Measurements from ENCODE around the gene ZNRF4. TPM values are rescaled to one million over a fixed set of nuclear protein-coding genes. Genes with fewer than 3 reads are reported as not detected.
"Not testable (repeated sequence)": the region's sequence is repeated elsewhere in the genome, so short reads cannot be mapped to it uniquely, and the experiment has no call there.

ZNRF4 gene
- polyA plus RNA-seq = not detected

DNA sequence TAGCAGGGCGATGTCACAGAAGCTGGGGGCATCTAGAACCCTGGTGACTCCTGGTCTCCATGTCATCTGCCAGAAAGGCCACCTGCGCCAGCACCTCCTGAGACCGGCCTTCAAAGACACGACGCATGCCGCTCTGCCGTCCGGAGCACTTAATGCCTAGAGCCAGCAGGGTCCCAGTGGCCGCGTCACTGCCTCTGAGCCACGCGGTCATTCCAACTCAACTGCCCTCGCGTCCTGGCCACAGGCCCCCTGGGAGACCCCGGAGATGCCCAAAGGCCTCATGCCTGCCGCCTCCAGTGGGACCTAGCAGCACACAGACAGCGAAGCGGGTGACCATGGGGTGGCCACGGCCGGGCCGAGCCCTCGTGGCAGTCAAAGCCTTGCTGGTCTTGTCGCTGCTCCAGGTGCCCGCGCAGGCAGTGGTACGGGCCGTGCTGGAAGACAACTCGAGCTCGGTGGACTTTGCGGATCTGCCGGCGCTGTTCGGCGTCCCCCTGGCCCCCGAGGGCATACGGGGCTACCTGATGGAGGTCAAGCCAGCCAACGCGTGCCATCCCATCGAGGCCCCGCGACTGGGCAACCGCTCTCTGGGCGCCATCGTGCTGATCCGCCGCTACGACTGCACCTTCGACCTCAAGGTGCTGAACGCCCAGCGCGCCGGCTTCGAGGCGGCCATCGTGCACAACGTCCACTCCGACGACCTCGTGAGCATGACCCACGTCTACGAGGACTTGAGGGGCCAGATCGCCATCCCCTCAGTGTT lies at the start of gene ZNRF4:
TSS of gene ZNRF4 (plus strand) at position 51 of the 763 bp plus-strand sequence. CDS start at position 126, 75 bp downstream.
- Mint-ChIP-seq H3K27me3 (ENCODE audit: low read depth in 3 of 3) (peaks cover 0 to 6% (median 4%) of the 10 kb centered on the region in 3 donors), H3K36me3 (no peaks in the 10 kb centered on the region), H3K4me3 (no peak within 1 kb of the TSS), H3K9me3 (no peaks in the 10 kb centered on the region), H3K4me1 (no peaks in the 10 kb centered on the region), H3K27ac (no peak within 1 kb of the TSS)
- no peak for DNase-seq

DNA sequence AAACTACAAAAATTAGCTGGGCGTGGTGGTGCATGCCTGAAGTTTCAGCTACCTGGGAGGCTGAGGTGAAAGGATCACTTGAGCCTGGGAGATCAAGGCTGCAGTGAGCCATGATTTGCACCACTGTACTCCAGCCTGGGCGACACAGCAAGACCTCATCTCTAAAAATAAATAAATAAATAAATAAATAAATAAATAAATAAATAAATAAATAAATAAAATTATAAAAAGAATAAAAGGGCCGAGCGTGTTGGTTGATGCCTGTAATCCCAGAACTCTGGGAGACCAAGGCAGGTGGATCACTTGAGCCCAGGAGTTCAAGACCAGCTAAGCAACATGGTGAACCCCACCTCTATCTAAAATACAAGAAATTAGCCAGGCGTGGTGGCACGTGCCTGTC lies 49.0 kb upstream of the ZNRF4 start:
- H3K4me1 Mint-ChIP-seq; H3K4me3 Mint-ChIP-seq; H3K27ac Mint-ChIP-seq; H3K36me3 Mint-ChIP-seq; DNase-seq; H3K9me3 Mint-ChIP-seq; H3K27me3 Mint-ChIP-seq (ENCODE audit: low read depth in 3 of 3): not testable (repeated sequence)

GRCh38 chr19:5406816-5407215 lies 48.4 kb upstream of the ZNRF4 start:
- no peak overlapping the region for H3K27ac Mint-ChIP-seq
- H3K27me3 Mint-ChIP-seq (ENCODE audit: low read depth in 3 of 3) = peaks cover 2 to 6% (median 6%) of the 10 kb centered on the region in 3 donors
- H3K9me3 Mint-ChIP-seq = peaks cover 0 to 7% (median 0%) of the 10 kb centered on the region in 6 donors
- H3K4me1 Mint-ChIP-seq = no peaks in the 10 kb centered on the region
- no peaks in the 10 kb centered on the region for H3K36me3 Mint-ChIP-seq
- DNase-seq = no peak
- H3K4me3 Mint-ChIP-seq = no peak overlapping the region

- no peak for DNase-seq
- Mint-ChIP-seq H3K9me3 (peaks cover 0 to 7% (median 0%) of the 10 kb centered on the region in 6 donors), H3K4me1 (no peaks in the 10 kb centered on the region), H3K27ac (no peak overlapping the region), H3K36me3 (no peaks in the 10 kb centered on the region), H3K4me3 (no peak overlapping the region), H3K27me3 (ENCODE audit: low read depth in 3 of 3) (peaks cover 2 to 6% (median 3%) of the 10 kb centered on the region in 3 donors)
Observed at GRCh38 chr19:5407356-5407755, 47.9 kb upstream of the ZNRF4 start.

DNA sequence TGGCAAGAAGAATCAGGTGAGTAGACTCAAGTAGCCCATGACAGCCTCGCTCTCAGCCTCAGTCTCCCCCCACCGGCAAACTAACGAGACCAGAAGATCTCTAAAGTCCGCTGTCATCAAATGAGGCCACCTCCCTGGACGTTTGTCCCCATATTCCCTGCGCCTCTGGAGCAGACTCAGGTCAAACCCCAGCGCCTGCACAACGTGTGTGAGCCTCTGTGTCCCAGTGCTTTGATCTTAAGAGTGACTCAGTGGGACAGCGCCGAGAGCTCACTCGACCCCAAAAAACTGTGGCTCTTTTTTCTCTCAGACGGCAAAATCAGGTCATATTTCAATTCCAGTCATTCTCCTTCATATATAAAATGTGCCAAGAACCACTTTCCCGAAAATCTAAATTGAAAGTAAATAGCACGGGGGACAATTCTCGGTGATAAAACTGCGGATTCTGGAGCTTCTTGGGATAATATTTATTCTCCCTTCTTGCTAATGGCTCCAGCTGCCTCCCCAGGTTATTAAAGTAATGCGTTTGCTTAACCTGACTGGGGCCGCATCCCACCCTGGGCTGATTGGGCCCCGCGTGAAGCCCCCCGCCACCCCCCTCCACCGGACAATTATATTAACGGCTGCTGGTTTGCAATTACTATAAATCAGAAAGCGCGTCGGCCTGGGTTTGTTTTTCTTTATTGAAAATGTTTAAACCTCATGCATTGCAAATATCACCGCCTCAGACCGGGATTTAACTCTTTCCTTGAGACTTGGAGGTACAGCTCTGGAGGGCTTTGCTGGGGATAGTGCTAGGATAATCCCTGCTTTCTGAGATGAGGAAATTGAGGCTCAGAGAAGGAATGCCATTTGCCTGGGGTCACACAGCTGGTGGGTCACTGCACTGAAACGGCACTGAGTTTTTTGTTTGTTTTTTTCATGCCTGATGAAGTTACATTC lies 37.5 kb upstream of the ZNRF4 start:
- no peaks in the 10 kb centered on the region for H3K4me1 Mint-ChIP-seq
- no peaks in the 10 kb centered on the region for H3K9me3 Mint-ChIP-seq
- DNase-seq = no peak
- no peak overlapping the region for H3K4me3 Mint-ChIP-seq
- peaks cover 3 to 13% (median 5%) of the 10 kb centered on the region in 3 donors for H3K27me3 Mint-ChIP-seq (ENCODE audit: low read depth in 3 of 3)
- H3K36me3 Mint-ChIP-seq = no peaks in the 10 kb centered on the region
- no peak overlapping the region for H3K27ac Mint-ChIP-seq

GRCh38 chr19:5418677-5419076 lies 36.5 kb upstream of the ZNRF4 start:
- Mint-ChIP-seq H3K27ac (no peak overlapping the region), H3K4me1 (no peaks in the 10 kb centered on the region), H3K36me3 (no peaks in the 10 kb centered on the region), H3K4me3 (no peak overlapping the region), H3K9me3 (no peaks in the 10 kb centered on the region), H3K27me3 (ENCODE audit: low read depth in 3 of 3) (peaks cover 3 to 13% (median 5%) of the 10 kb centered on the region in 3 donors)
- DNase-seq = no peak

- no peak overlapping the region for H3K27ac Mint-ChIP-seq
- no peak overlapping the region for H3K4me3 Mint-ChIP-seq
- peaks cover 8 to 23% (median 9%) of the 10 kb centered on the region in 3 donors for H3K27me3 Mint-ChIP-seq (ENCODE audit: low read depth in 3 of 3)
- no peaks in the 10 kb centered on the region for H3K36me3 Mint-ChIP-seq
- no peak for DNase-seq
- no peaks in the 10 kb centered on the region for H3K9me3 Mint-ChIP-seq
- no peaks in the 10 kb centered on the region for H3K4me1 Mint-ChIP-seq
Observed at GRCh38 chr19:5420953-5421352, 34.3 kb upstream of the ZNRF4 start.

DNA sequence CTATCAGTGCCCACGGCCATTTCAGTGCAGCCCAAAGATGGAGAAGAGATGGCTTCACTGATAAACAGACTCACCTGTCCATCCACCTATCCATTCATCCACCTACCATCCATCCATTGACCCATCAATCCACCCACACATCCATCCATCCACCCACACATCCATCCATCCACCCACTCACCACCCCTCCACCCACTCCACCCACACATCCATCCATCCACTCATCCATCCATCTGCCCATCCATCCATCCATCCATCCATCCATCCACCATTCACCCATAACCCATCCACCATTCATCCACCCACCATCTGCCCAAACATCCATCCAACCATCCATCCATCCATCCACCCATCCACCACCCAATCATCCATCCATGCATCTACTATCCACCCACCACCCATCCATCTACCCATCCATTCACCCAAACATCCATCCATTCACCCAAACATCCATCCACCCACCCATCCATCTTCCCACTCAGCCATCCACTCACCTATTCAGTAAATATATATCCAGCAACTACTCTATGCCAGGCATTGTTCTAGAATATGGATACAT lies 31.6 kb upstream of the ZNRF4 start:
- peaks cover 4 to 15% (median 10%) of the 10 kb centered on the region in 3 donors for H3K27me3 Mint-ChIP-seq (ENCODE audit: low read depth in 3 of 3)
- no peaks in the 10 kb centered on the region for H3K4me1 Mint-ChIP-seq
- no peaks in the 10 kb centered on the region for H3K9me3 Mint-ChIP-seq
- no peak overlapping the region for H3K4me3 Mint-ChIP-seq
- H3K27ac Mint-ChIP-seq = no peak overlapping the region
- no peaks in the 10 kb centered on the region for H3K36me3 Mint-ChIP-seq
- DNase-seq = no peak

- H3K27ac Mint-ChIP-seq = no peak overlapping the region
- peaks cover 4 to 12% (median 9%) of the 10 kb centered on the region in 3 donors for H3K27me3 Mint-ChIP-seq (ENCODE audit: low read depth in 3 of 3)
- no peaks in the 10 kb centered on the region for H3K9me3 Mint-ChIP-seq
- no peaks in the 10 kb centered on the region for H3K36me3 Mint-ChIP-seq
- no peaks in the 10 kb centered on the region for H3K4me1 Mint-ChIP-seq
- H3K4me3 Mint-ChIP-seq = no peak overlapping the region
- no peak for DNase-seq
Observed at GRCh38 chr19:5424192-5424973, 30.8 kb upstream of the ZNRF4 start.

- no peaks in the 10 kb centered on the region for H3K9me3 Mint-ChIP-seq
- DNase-seq = no peak
- no peaks in the 10 kb centered on the region for H3K4me1 Mint-ChIP-seq
- H3K27ac Mint-ChIP-seq = no peak overlapping the region
- no peaks in the 10 kb centered on the region for H3K36me3 Mint-ChIP-seq
- peaks cover 2 to 12% (median 9%) of the 10 kb centered on the region in 3 donors for H3K27me3 Mint-ChIP-seq (ENCODE audit: low read depth in 3 of 3)
- no peak overlapping the region for H3K4me3 Mint-ChIP-seq
Observed at GRCh38 chr19:5425260-5425659, 30.0 kb upstream of the ZNRF4 start.

- no peaks in the 10 kb centered on the region for H3K4me1 Mint-ChIP-seq
- no peak overlapping the region for H3K4me3 Mint-ChIP-seq
- H3K36me3 Mint-ChIP-seq = no peaks in the 10 kb centered on the region
- DNase-seq = no peak
- H3K9me3 Mint-ChIP-seq = no peaks in the 10 kb centered on the region
- no peak overlapping the region for H3K27ac Mint-ChIP-seq
- H3K27me3 Mint-ChIP-seq (ENCODE audit: low read depth in 3 of 3) = peaks cover 3 to 8% (median 4%) of the 10 kb centered on the region in 3 donors
Observed at GRCh38 chr19:5430237-5430636, 25.0 kb upstream of the ZNRF4 start.

- H3K27me3 Mint-ChIP-seq (ENCODE audit: low read depth in 3 of 3) = peaks cover 5 to 10% (median 6%) of the 10 kb centered on the region in 3 donors
- no peak overlapping the region for H3K4me3 Mint-ChIP-seq
- no peak for DNase-seq
- H3K27ac Mint-ChIP-seq = no peak overlapping the region
- H3K36me3 Mint-ChIP-seq = no peaks in the 10 kb centered on the region
- H3K4me1 Mint-ChIP-seq = no peaks in the 10 kb centered on the region
- H3K9me3 Mint-ChIP-seq = no peaks in the 10 kb centered on the region
Observed at GRCh38 chr19:5432687-5433086, 22.5 kb upstream of the ZNRF4 start.

DNA sequence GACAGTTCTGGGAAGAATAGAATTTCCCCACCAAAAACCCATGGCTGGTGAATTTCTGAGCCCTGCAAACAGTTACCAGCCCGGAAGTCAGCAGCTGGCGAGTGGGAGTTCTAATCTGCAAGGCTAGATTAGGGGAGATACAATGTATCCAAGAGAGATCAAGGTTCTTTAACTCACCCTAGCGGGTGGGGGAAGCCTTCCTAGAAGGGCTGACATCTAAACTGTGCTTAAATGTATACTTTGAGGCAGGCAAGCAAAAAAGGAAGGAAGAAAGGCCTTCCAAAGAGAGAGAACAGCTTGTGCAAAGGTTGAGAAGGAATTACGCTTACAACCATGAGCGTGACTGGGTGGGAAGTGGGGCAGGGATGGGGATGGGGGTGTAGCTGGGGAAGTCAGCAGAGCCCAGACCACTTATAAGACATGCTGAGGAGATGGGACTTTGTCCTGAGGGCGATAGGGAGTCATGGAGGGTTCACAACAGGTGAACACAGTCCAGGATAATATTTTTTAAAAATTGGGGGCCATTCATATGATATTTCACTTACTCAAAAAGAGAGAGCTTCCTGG lies 20.8 kb upstream of the ZNRF4 start:
- H3K27ac Mint-ChIP-seq = no peak overlapping the region
- H3K36me3 Mint-ChIP-seq = no peaks in the 10 kb centered on the region
- H3K4me3 Mint-ChIP-seq = no peak overlapping the region
- peaks cover 0 to 1% (median 0%) of the 10 kb centered on the region in 6 donors for H3K9me3 Mint-ChIP-seq
- no peak for DNase-seq
- no peaks in the 10 kb centered on the region for H3K4me1 Mint-ChIP-seq
- peaks cover 5 to 10% (median 6%) of the 10 kb centered on the region in 3 donors for H3K27me3 Mint-ChIP-seq (ENCODE audit: low read depth in 3 of 3)
